Measurements from ENCODE around the gene BHMT2.

Gene BHMT2

GRCh38 chr5:79069488-79070349 is at the start of gene BHMT2, which contains the start of gene DMGDH:
Gene BHMT2 (plus strand): TSS chr5:79069767. CDS start chr5:79069783, 16 bp downstream.
Gene DMGDH (minus strand): TSS chr5:79069674. CDS start chr5:79069620, 54 bp downstream.
- no peak for DNase-seq

GRCh38 chr5:79020861-79021561 is 48.6 kb upstream of the BHMT2 start:
- peak; percentile 36 to 40 for DNase-seq

GRCh38 chr5:79021753-79022152 is 47.8 kb upstream of the BHMT2 start:
- DNase-seq: no peak

- no peak for DNase-seq
Measured at GRCh38 chr5:79022771-79023170, 46.8 kb upstream of the BHMT2 start.

- no peak for DNase-seq
Measured at GRCh38 chr5:79023348-79023747, 46.2 kb upstream of the BHMT2 start.

- no peak for DNase-seq
Measured at GRCh38 chr5:79023947-79024346, 45.6 kb upstream of the BHMT2 start.

GRCh38 chr5:79025054-79025472 is 44.5 kb upstream of the BHMT2 start:
- DNase-seq: peak; percentile 33 to 42

GRCh38 chr5:79030663-79031484 is 38.7 kb upstream of the BHMT2 start:
- DNase-seq: no peak

- no peak for DNase-seq
Measured at GRCh38 chr5:79031485-79031867, 38.1 kb upstream of the BHMT2 start.

GRCh38 chr5:79032031-79032695 is 37.4 kb upstream of the BHMT2 start:
- DNase-seq: no peak

GRCh38 chr5:79032782-79033181 is 36.8 kb upstream of the BHMT2 start:
- no peak for DNase-seq

GRCh38 chr5:79035237-79035636 is 34.3 kb upstream of the BHMT2 start:
- no peak for DNase-seq

GRCh38 chr5:79036769-79037168 is 32.8 kb upstream of the BHMT2 start:
- no peak for DNase-seq

- no peak for DNase-seq
Measured at GRCh38 chr5:79042188-79042587, 27.4 kb upstream of the BHMT2 start.

- DNase-seq: no peak
Measured at GRCh38 chr5:79047199-79047598, 22.4 kb upstream of the BHMT2 start.

- DNase-seq: no peak
Measured at GRCh38 chr5:79048437-79048836, 21.1 kb upstream of the BHMT2 start.

- no peak for DNase-seq
Measured at GRCh38 chr5:79050498-79050897, 19.1 kb upstream of the BHMT2 start.

- DNase-seq: no peak
Measured at GRCh38 chr5:79053321-79053720, 16.2 kb upstream of the BHMT2 start.

GRCh38 chr5:79055017-79055416 is 14.6 kb upstream of the BHMT2 start:
- no peak for DNase-seq

GRCh38 chr5:79056847-79057246 is 12.7 kb upstream of the BHMT2 start:
- no peak for DNase-seq

- DNase-seq: no peak
Measured at GRCh38 chr5:79059674-79060073, 9.9 kb upstream of the BHMT2 start.

- DNase-seq: no peak
Measured at GRCh38 chr5:79062436-79062835, 7.1 kb upstream of the BHMT2 start.

GRCh38 chr5:79070350-79070667 is 742 bp downstream of the BHMT2 start:
- no peak for DNase-seq
